MV-4-11 (cell line): Measurements from ENCODE around the gene WIPF2.

Source experiments
- DNase-seq: peaks from one replicate; lab custom pipeline; 2025; lab: John Stamatoyannopoulos, UW

Gene WIPF2

GRCh38 chr17:40326014-40326831 lies 107.1 kb downstream of the WIPF2 start:
- DNase-seq: no peak

DNA sequence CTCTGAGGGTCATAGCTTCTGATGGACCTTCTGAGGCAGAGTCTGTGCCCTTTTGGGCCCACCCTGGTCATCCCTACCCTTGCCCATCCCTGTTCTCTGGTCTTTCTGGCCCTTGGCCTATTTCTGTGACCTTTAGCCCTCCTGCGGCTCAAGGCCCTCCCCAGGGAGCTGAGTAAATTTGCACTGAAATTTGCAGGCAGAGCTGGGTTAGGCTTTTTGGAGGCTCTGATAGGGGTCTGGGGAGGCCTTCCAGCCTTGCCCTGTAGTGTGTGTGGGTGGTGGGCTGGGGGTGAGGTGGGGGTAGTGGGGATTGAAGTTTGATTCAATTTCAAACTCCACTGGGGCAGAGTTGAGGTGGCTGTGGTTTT lies 107.7 kb downstream of the WIPF2 start:
- no peak for DNase-seq

GRCh38 chr17:40327244-40327729 lies 108.2 kb downstream of the WIPF2 start:
- DNase-seq: no peak

GRCh38 chr17:40327735-40328385 lies 108.8 kb downstream of the WIPF2 start:
- DNase-seq: peak; percentile 26

DNA sequence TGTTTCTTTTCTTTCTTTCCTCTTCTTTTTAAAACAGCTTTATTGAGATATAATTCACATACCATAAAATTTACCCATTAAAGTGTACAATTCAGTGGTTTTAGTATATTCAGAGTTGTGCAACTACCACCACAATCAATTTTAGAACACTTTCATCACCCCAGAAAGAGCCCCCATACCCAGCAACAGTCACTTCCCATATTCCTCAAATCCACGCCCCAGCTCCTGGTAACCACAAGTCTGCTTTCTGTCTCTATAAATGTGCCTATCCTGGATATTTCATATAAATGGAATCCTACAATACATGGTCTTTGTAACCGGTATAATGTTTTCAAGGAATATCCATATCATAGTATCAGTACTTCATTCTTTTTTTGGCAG lies 109.3 kb downstream of the WIPF2 start:
- peak; percentile 65 for DNase-seq

- peak; percentile 94 for DNase-seq
Observed at GRCh38 chr17:40329839-40330794, 111.0 kb downstream of the WIPF2 start.

DNA sequence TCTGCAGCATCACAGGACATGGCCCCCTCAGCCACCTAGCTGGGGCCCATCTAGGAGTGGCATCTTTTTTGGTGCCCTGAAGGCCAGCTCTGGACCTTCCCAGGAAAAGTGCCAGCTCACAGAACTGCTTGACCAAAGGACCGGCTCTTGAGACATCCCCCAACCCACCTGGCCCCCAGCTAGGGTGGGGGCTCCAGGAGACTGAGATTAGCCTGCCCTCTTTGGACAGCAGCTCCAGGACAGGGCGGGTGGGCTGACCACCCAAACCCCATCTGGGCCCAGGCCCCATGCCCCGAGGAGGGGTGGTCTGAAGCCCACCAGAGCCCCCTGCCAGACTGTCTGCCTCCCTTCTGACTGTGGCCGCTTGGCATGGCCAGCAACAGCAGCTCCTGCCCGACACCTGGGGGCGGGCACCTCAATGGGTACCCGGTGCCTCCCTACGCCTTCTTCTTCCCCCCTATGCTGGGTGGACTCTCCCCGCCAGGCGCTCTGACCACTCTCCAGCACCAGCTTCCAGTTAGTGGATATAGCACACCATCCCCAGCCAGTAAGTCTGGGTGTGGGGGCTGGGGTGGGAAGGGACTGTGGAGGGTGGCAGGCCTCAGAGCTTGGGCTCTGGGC lies 111.9 kb downstream of the WIPF2 start:
- DNase-seq: no peak

GRCh38 chr17:40331743-40332641 lies 112.9 kb downstream of the WIPF2 start:
- DNase-seq: no peak
